Endothelial cell of umbilical vein (primary cell): ENCODE data around the gene RHEX.

ENCODE experiments used
- CTCF ChIP-seq, 2 donors: IDR thresholded peaks; 1 replicate in 1 of 2; 2 replicates in 1 of 2; pipeline ENCODE4 v1.5.1; 2011; ENCODE audit warnings: low read length in 2 of 2, mild to moderate bottlenecking in 2 of 2, moderate library complexity in 2 of 2, control low read depth in 1 of 2, inconsistent platforms in 1 of 2, low read depth in 1 of 2; ENCODE audit not compliant: insufficient read depth in 1 of 2; ENCODE audit errors: extremely low read depth in 1 of 2
- EZH2 ChIP-seq: IDR thresholded peaks from 2 replicates; pipeline ENCODE4 v1.6.1; 2012; ENCODE audit warnings: borderline replicate concordance, low read depth, mild to moderate bottlenecking, moderate library complexity, low read length, inconsistent platforms; ENCODE audit not compliant: severe bottlenecking
- FOS ChIP-seq: IDR thresholded peaks from 2 replicates; pipeline ENCODE4 v1.6.1; 2011; ENCODE audit warnings: mild to moderate bottlenecking, low read length, moderate library complexity, borderline replicate concordance; ENCODE audit not compliant: insufficient read depth
- GATA2 ChIP-seq: IDR thresholded peaks from 2 replicates; pipeline ENCODE4 v1.7.0; 2011; ENCODE audit warnings: low read depth, mild to moderate bottlenecking, moderate library complexity, mixed read lengths, low read length; ENCODE audit not compliant: insufficient read length, insufficient read depth
- JUN ChIP-seq: IDR thresholded peaks from 2 replicates; pipeline ENCODE4 v1.6.1; 2011; ENCODE audit warnings: borderline replicate concordance, low read depth; ENCODE audit not compliant: insufficient read length, insufficient read depth
- MYC ChIP-seq: IDR thresholded peaks from one replicate; pipeline ENCODE4 v1.6.1; 2011; ENCODE audit warnings: mild to moderate bottlenecking, low read depth, low read length
- POLR2A ChIP-seq: IDR thresholded peaks from 2 replicates; pipeline ENCODE4 v1.6.1; 2012; ENCODE audit warnings: low read depth, mild to moderate bottlenecking, control low read depth, low read length
- POLR2AphosphoS5 ChIP-seq: IDR thresholded peaks from 2 replicates; pipeline ENCODE4 v1.6.1; 2012; ENCODE audit warnings: low read depth, mild to moderate bottlenecking, control low read depth, low read length, moderate library complexity; ENCODE audit not compliant: insufficient read depth
- TF ChIP-seq, protein P1 (sequence below): IDR thresholded peaks from 2 replicates; pipeline ENCODE4 v1.6.1; 2011; ENCODE audit not compliant: insufficient read depth, insufficient read length

DNA sequence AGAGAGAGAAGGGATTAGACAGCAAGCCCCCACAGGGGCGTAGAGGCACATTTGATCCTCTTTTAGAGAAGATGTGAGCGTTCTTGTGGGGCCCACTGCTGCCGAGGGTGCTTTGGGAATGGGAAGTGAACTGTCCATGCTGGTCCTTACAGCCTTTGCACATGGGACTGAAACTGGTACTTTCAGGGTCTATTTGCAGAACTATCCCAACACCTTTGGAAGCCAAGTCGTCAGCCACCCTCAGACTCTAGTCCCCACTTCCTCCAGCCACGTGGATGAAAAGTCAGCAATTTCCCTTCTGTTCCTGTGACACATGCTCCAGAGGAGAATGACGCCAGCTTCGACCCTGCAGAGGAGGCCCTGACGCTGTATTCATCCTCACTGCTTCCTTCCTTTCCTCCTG, 47.2 kb upstream of the RHEX start:
- no peak for TF ChIP-seq CTCF (IDR thresholded peaks at IDR 0.05; ENCODE audit: extremely low read depth in 1 of 2, insufficient read depth in 1 of 2, low read depth in 1 of 2, low read length in 2 of 2)
- no peak for TF ChIP-seq POLR2A
- TF ChIP-seq POLR2AphosphoS5: no peak
- no peak for TF ChIP-seq EZH2
- TF ChIP-seq, protein P1, sequence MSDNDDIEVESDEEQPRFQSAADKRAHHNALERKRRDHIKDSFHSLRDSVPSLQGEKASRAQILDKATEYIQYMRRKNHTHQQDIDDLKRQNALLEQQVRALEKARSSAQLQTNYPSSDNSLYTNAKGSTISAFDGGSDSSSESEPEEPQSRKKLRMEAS: no peak
- no peak for TF ChIP-seq JUN
- TF ChIP-seq MYC: no peak
- TF ChIP-seq FOS: no peak
- TF ChIP-seq GATA2: no peak
